H1 (cell line): ENCODE measurements around the gene KIN. TPM values are rescaled to one million over a fixed set of nuclear protein-coding genes. Genes with fewer than 3 reads are reported as not detected.

Experiments
- CTCF ChIA-PET: fragments of 300-600 bp; sonication (Branson Sonifier 250); formaldehyde crosslinking; loops from one replicate; lab custom pipeline; 2021; ENCODE audit not compliant: partially characterized antibody; lab: Charles Lee
- POLR2A ChIA-PET: fragments of 300-600 bp; sonication (Branson Sonifier 250); formaldehyde crosslinking; loops from one replicate; lab custom pipeline; 2021; ENCODE audit warnings: inconsistent platforms; ENCODE audit not compliant: partially characterized antibody; lab: Charles Lee
- DNase-seq, 2 experiments: peaks; one replicate each; pipeline versions ENCODE4 v3.0.0 to v3.0.0-alpha.2; 2010 to 2022; ENCODE audit warnings: low spot score in 2 of 2, low read depth in 1 of 2, mixed read lengths in 1 of 2
- FAIRE-seq: peaks from 2 replicates; lab custom pipeline; 2011; peaks lifted over from hg19 to GRCh38; lab: Jason Lieb, UNC
- H2AFZ ChIP-seq: 2 replicates; pipeline ENCODE4 v1.8.1; 2012; ENCODE audit warnings: low read length, inconsistent platforms
- H2AK5ac ChIP-seq: 2 replicates; pipeline ENCODE4 v1.6.1; 2013; ENCODE audit warnings: low read depth, low read length
- H2BK120ac ChIP-seq: replicated peaks from 2 replicates; pipeline ENCODE3; 2013; ENCODE audit warnings: low read depth, low read length, inconsistent platforms
- H2BK12ac ChIP-seq: 2 replicates; pipeline ENCODE4 v1.6.1; 2013; ENCODE audit warnings: low read depth, low read length
- H2BK15ac ChIP-seq: 2 replicates; pipeline ENCODE4 v1.6.1; 2013; ENCODE audit warnings: low read length
- H2BK20ac ChIP-seq: 2 replicates; pipeline ENCODE4 v1.6.1; 2013; ENCODE audit warnings: low read length
- H2BK5ac ChIP-seq: 2 replicates; pipeline ENCODE4 v1.6.1; 2013; ENCODE audit warnings: low read depth, low read length
- H3K14ac ChIP-seq: 2 replicates; pipeline ENCODE4 v1.6.1; 2013; ENCODE audit warnings: inconsistent platforms; ENCODE audit not compliant: insufficient read length
- H3K18ac ChIP-seq: 2 replicates; pipeline ENCODE4 v1.6.1; 2013; ENCODE audit warnings: low read length; ENCODE audit errors: extremely low read depth
- H3K23ac ChIP-seq: 2 replicates; pipeline ENCODE4 v1.6.1; 2013; ENCODE audit warnings: inconsistent platforms; ENCODE audit not compliant: insufficient read length
- H3K23me2 ChIP-seq: 2 replicates; pipeline ENCODE4 v1.6.1; 2013; ENCODE audit warnings: low read depth, low read length
- H3K27ac ChIP-seq: 2 replicates; pipeline ENCODE4 v1.6.1; 2011; ENCODE audit warnings: low read depth, low read length, inconsistent platforms
- H3K27me3 ChIP-seq, 4 experiments: replicated peaks in 1 of 4; 1 replicate in 1 of 4; 2 replicates in 3 of 4; pipeline versions ENCODE4 v1.6.1 to v1.8.1; 2011 to 2013; ENCODE audit warnings: low read length in 3 of 4, mild to moderate bottlenecking in 3 of 4, inconsistent platforms in 2 of 4, mixed read lengths in 2 of 4, moderate library complexity in 1 of 4; ENCODE audit not compliant: control insufficient read depth in 3 of 4, insufficient read depth in 3 of 4; ENCODE audit errors: extremely low read depth in 1 of 4
- H3K36me3 ChIP-seq, 4 experiments: 2 replicates each; pipeline versions ENCODE4 v1.6.1 to v1.8.1; 2011 to 2013; ENCODE audit warnings: mild to moderate bottlenecking in 4 of 4, low read length in 3 of 4, moderate library complexity in 2 of 4, control low read depth in 1 of 4, inconsistent platforms in 1 of 4; ENCODE audit not compliant: insufficient read depth in 4 of 4, control insufficient read depth in 2 of 4
- H3K4ac ChIP-seq: replicated peaks from 2 replicates; pipeline ENCODE3; 2013; ENCODE audit warnings: low read length, low read depth, mixed read lengths, inconsistent platforms; ENCODE audit not compliant: insufficient read length
- H3K4me1 ChIP-seq, 4 experiments: replicated peaks in 1 of 4; 1 replicate in 1 of 4; 2 replicates in 3 of 4; pipeline versions ENCODE4 v1.6.1 to v1.8.1; 2011 to 2013; ENCODE audit warnings: low read length in 3 of 4, inconsistent platforms in 2 of 4, mixed read lengths in 1 of 4; ENCODE audit not compliant: insufficient read depth in 4 of 4, control insufficient read depth in 3 of 4
- H3K4me2 ChIP-seq, 2 experiments: 2 replicates each; pipeline versions ENCODE4 v1.6.1 to v1.8.1; 2011 to 2013; ENCODE audit warnings: low read depth in 2 of 2, low read length in 2 of 2, control low read depth in 1 of 2, inconsistent platforms in 1 of 2, mild to moderate bottlenecking in 1 of 2; ENCODE audit not compliant: insufficient read depth in 1 of 2
- H3K4me3 ChIP-seq, 4 experiments: fragments of 200-600, 300-600 bp in 1 of 4; sonication (generic), shearing (Covaris generic), sonication (Bioruptor Twin) in 1 of 4; 2 replicates each; pipeline versions ENCODE4 v1.5.1 to v1.8.1; 2011 to 2016; ENCODE audit warnings: low read length in 4 of 4, low read depth in 3 of 4, control low read depth in 2 of 4, inconsistent platforms in 2 of 4, mild to moderate bottlenecking in 2 of 4, mixed read lengths in 1 of 4, moderate library complexity in 1 of 4; ENCODE audit not compliant: insufficient read depth in 2 of 4; ENCODE audit errors: extremely low read depth in 1 of 4
- H3K56ac ChIP-seq: replicated peaks from 2 replicates; pipeline ENCODE3; 2013; ENCODE audit warnings: low read depth, mild to moderate bottlenecking, mixed read lengths, low read length, inconsistent platforms; ENCODE audit not compliant: insufficient read length
- H3K79me1 ChIP-seq: 2 replicates; pipeline ENCODE4 v1.6.1; 2013; ENCODE audit warnings: low read depth, low read length, control low read depth
- H3K79me2 ChIP-seq, 2 experiments: 2 replicates each; pipeline versions ENCODE4 v1.6.1 to v1.8.1; 2012 to 2013; ENCODE audit warnings: low read length in 2 of 2, mild to moderate bottlenecking in 2 of 2, inconsistent platforms in 1 of 2; ENCODE audit not compliant: insufficient read depth in 2 of 2, control insufficient read depth in 1 of 2
- H3K9ac ChIP-seq, 4 experiments: replicated peaks in 1 of 4; 1 replicate in 1 of 4; 2 replicates in 3 of 4; pipeline versions ENCODE4 v1.6.1 to v1.8.1; 2011 to 2013; ENCODE audit warnings: low read depth in 3 of 4, low read length in 3 of 4, control low read depth in 2 of 4, mild to moderate bottlenecking in 2 of 4, moderate library complexity in 2 of 4, inconsistent platforms in 1 of 4; ENCODE audit errors: extremely low read depth in 1 of 4
- H3K9me3 ChIP-seq, 2 experiments: 2 replicates each; pipeline versions ENCODE4 v1.6.1 to v1.8.1; 2012 to 2013; ENCODE audit warnings: mild to moderate bottlenecking in 2 of 2, moderate library complexity in 2 of 2, control low read depth in 1 of 2, inconsistent platforms in 1 of 2, low read depth in 1 of 2, low read length in 1 of 2, mixed read lengths in 1 of 2; ENCODE audit not compliant: insufficient read depth in 2 of 2
- H4K20me1 ChIP-seq, 2 experiments: replicated peaks in 1 of 2; 2 replicates each; pipeline versions ENCODE3 to v1.8.1; 2011 to 2013; ENCODE audit warnings: inconsistent platforms in 2 of 2, low read length in 2 of 2, mild to moderate bottlenecking in 1 of 2; ENCODE audit not compliant: insufficient read depth in 2 of 2, control insufficient read depth in 1 of 2
- H4K5ac ChIP-seq: 2 replicates; pipeline ENCODE4 v1.6.1; 2013; ENCODE audit warnings: low read length, low read depth, mixed read lengths, inconsistent platforms; ENCODE audit not compliant: insufficient read length
- H4K8ac ChIP-seq: 2 replicates; pipeline ENCODE4 v1.8.0; 2013; ENCODE audit warnings: mild to moderate bottlenecking, moderate library complexity, low read length, inconsistent platforms; ENCODE audit not compliant: insufficient read depth; ENCODE audit errors: extremely low read depth
- H4K91ac ChIP-seq: replicated peaks from 2 replicates; pipeline ENCODE3; 2013; ENCODE audit warnings: low read length, mixed read lengths, inconsistent platforms; ENCODE audit not compliant: insufficient read length
- BACH1 ChIP-seq: IDR thresholded peaks from 2 replicates; pipeline ENCODE4 v1.6.1; 2012; ENCODE audit warnings: low read length, improper control_type of control experiment
- BRCA1 ChIP-seq: IDR thresholded peaks from 2 replicates; pipeline ENCODE4 v1.6.1; 2012; ENCODE audit warnings: low read depth, low read length, improper control_type of control experiment
- CTCF ChIP-seq, 3 experiments: IDR thresholded peaks; 1 replicate in 2 of 3; 2 replicates in 1 of 3; pipeline versions ENCODE4 v1.5.1 to v1.6.1; 2011; ENCODE audit warnings: low read length in 3 of 3, mild to moderate bottlenecking in 3 of 3, inconsistent platforms in 2 of 3, low read depth in 1 of 3, moderate library complexity in 1 of 3; ENCODE audit not compliant: insufficient read depth in 1 of 3; ENCODE audit errors: control extremely low read depth in 1 of 3
- EP300 ChIP-seq, 2 experiments: IDR thresholded peaks; 1 replicate in 1 of 2; 2 replicates in 1 of 2; pipeline ENCODE4 v1.6.1; 2011 to 2012; ENCODE audit warnings: low read depth in 2 of 2, low read length in 2 of 2, mild to moderate bottlenecking in 2 of 2, borderline replicate concordance in 1 of 2, inconsistent platforms in 1 of 2, moderate library complexity in 1 of 2
- SAP30 ChIP-seq: fragments of 300-600 bp; sonication (generic); IDR thresholded peaks from 2 replicates; pipeline ENCODE4 v1.7.1; 2012; ENCODE audit warnings: low read length, moderate library complexity, mild to moderate bottlenecking, inconsistent platforms; ENCODE audit not compliant: insufficient read depth, insufficient replicate concordance
- SIN3A ChIP-seq, 2 experiments: IDR thresholded peaks in 1 of 2; conservative IDR thresholded peaks in 1 of 2; 2 replicates each; pipeline ENCODE4 v1.6.1; 2011 to 2012; ENCODE audit warnings: low read length in 2 of 2, improper control_type of control experiment in 1 of 2, low read depth in 1 of 2, mild to moderate bottlenecking in 1 of 2
- SIRT6 ChIP-seq: IDR thresholded peaks from one replicate; pipeline ENCODE4 v1.7.1; 2012; ENCODE audit warnings: low read length, inconsistent platforms
- SP4 ChIP-seq: IDR thresholded peaks from 2 replicates; pipeline ENCODE4 v1.6.1; 2012; ENCODE audit warnings: low read length, inconsistent platforms
- TEAD4 ChIP-seq: IDR thresholded peaks from 2 replicates; pipeline ENCODE4 v1.6.1; 2012; ENCODE audit warnings: low read depth, low read length, inconsistent platforms, mixed read lengths
- WGBS, 2 experiments: shearing (Covaris generic) in 1 of 2; methylation state at CpG; one replicate each; pipeline versions ENCODE4 v1.1.6 to v1.1.7; 2013 to 2015; ENCODE audit warnings: low lambda C conversion rate in 2 of 2, mixed read lengths in 2 of 2, inconsistent platforms in 1 of 2, low coverage in 1 of 2, missing lambda C conversion rate in 1 of 2; ENCODE audit not compliant: insufficient replicate concordance in 2 of 2, insufficient coverage in 1 of 2, insufficient read length in 1 of 2; ENCODE audit errors: extremely low coverage in 1 of 2, missing lambda C conversion rate in 1 of 2; 5-methylcytosine and 5-hydroxymethylcytosine counted together
- polyA plus RNA-seq, 7 experiments: library from polyadenylated mRNA; depleted of rRNA in 3 of 7; stranded (reverse) in 5 of 7; unstranded in 2 of 7; fragments of >200 nt in 5 of 7; fragments of 200-250 nt in 2 of 7; gene quantifications; 1 replicate in 5 of 7; 2 replicates in 1 of 7; 4 replicates in 1 of 7; pipeline versions ENCODE4 v1.2.1 to v1.2.3, GENCODE V29; 2011 to 2013; ENCODE audit warnings: missing spikeins in 2 of 7, mixed read lengths in 2 of 7
- total RNA-seq: library from RNA; stranded (reverse); fragmentation: NEBNext Ultra II Directional; extraction: Animal tissue kit (Norgen Biotek cat#: 25700); gene quantifications from 2 replicates; pipeline ENCODE4 v1.2.1, GENCODE V29; 2021

KIN gene
- total and polyA plus RNA-seq, 2 of the 8 experiments (the other 6 are each of a cell fraction or from before 2014, with no cell fraction given) = 3.7 to 16.5 TPM

- Histone ChIP-seq H3K9ac (peak overlapping the region; percentile 92 to 93 (median 92)), H3K36me3 (peaks cover 0 to under 1% (median 0%) of the 10 kb centered on the region in 4 experiments; a peak in 1 of 8 replicates), H2BK120ac (no peak overlapping the region), H3K9me3 (no peaks in the 10 kb centered on the region; a peak in 1 of 4 replicates), H4K8ac (no peak overlapping the region), H4K91ac (no peak overlapping the region), H2AK5ac (no peak overlapping the region), H3K4me1 (peaks cover 0 to 7% (median 2%) of the 10 kb centered on the region in 4 experiments; a peak in 3 of 7 replicates), H2BK20ac (no peak overlapping the region), H3K79me1 (peaks cover 8% of the 10 kb centered on the region), H3K56ac (no peak overlapping the region), H3K4me3 (peak overlapping the region; percentile 74 to 100 (median 100)), H4K20me1 (peaks cover 0 to 10% of the 10 kb centered on the region in 2 experiments), H3K23ac (no peak overlapping the region), H3K18ac (no peak overlapping the region), H3K4me2 (peak overlapping the region; percentile 81 to 99), H3K14ac (no peak overlapping the region), H3K4ac (no peak overlapping the region), H2AFZ (0 out of 2 replicates have a peak overlapping the region, but pooled peaks have one; percentile 88), H2BK15ac (no peak overlapping the region), H3K27ac (no peak overlapping the region), H3K23me2 (peaks cover 16% of the 10 kb centered on the region), H2BK12ac (no peak overlapping the region), H4K5ac (no peak overlapping the region), H3K27me3 (no peaks in the 10 kb centered on the region), H3K79me2 (peaks cover 3 to 23% of the 10 kb centered on the region in 2 experiments), H2BK5ac (no peak overlapping the region)
- WGBS, 2 experiments = 5% methylated on average over 17 of the region's 17 CpGs; no CpG with 5 or more reads in 1 of the 2 experiments
- ChIA-PET CTCF (interaction anchor here (0.6 to 0.9 kb wide), 4 partner anchors 9 to 1421 kb away, joined by 3 read pairs; no protein-coding TSS in a partner anchor), POLR2A (interaction anchor here (1.3 to 3.5 kb wide), 5 partner anchors 8 to 38 kb away, joined by 3 to 28 read pairs (median 5); partner anchors contain the start of genes ATP5F1C and KIN)
- no peak for FAIRE-seq
- TF ChIP-seq SAP30 (peak; percentile 74), TEAD4 (no peak), SP4 (no peak), CTCF (IDR thresholded peaks at IDR 0.05; ENCODE audit: control extremely low read depth in 1 of 3, insufficient read depth in 1 of 3, low read depth in 1 of 3, low read length in 3 of 3) (peak; percentile 1 to 20 (median 2); a peak in 2 of 4 replicates), EP300 (IDR thresholded peaks at IDR 0.05; ENCODE audit: borderline replicate concordance in 1 of 2, low read depth in 2 of 2, low read length in 2 of 2) (no peak), SIN3A (conservative IDR thresholded peaks at IDR 0.05 in 1 of 2, IDR thresholded peaks at IDR 0.05 in 1 of 2; ENCODE audit: low read depth in 1 of 2, low read length in 2 of 2) (peak; percentile 43 to 76; a peak in 1 of 4 replicates), BRCA1 (no peak), SIRT6 (no peak), BACH1 (no peak)
- DNase-seq = peak in 1 of 2 experiments; percentile 50
Measured at GRCh38 chr10:7819121-7819460, 31.3 kb upstream of the KIN start.
